Mammary epithelial cell (primary cell): ENCODE results near the gene UBE2F.

Source experiments
- EZH2 ChIP-seq: IDR thresholded peaks from 2 replicates; pipeline ENCODE4 v1.6.1; 2012; ENCODE audit warnings: low read length, inconsistent platforms, borderline replicate concordance
- TF ChIP-seq, protein P1 (sequence below), 2 donors: IDR thresholded peaks in 1 of 2; conservative IDR thresholded peaks in 1 of 2; 2 replicates each; pipeline ENCODE4 v1.5.1; 2011 to 2012; ENCODE audit warnings: inconsistent platforms in 2 of 2, low read length in 2 of 2, mild to moderate bottlenecking in 2 of 2, control low read depth in 1 of 2, low read depth in 1 of 2; ENCODE audit not compliant: insufficient read depth in 1 of 2; ENCODE audit errors: extremely low read depth in 1 of 2

DNA sequence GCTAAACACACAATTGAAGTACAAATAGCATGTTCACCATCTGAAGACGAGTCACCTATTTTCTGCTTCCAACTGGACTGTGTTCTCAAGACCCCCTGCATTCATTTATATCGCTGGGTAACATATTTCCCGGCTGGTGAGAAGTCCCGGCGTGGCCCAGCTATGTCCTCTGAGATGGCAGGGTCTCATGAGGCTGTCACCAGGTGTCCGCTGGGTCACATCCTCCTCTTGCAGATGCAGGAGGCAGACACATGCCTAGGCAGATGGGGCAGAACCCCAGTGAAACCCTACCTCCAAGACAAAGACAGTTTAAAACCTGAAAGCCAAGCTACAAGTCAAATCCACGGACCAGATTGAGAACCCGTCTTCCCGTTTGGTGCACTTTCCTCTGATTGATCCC is 36.8 kb upstream of the UBE2F start:
- TF ChIP-seq, protein P1, sequence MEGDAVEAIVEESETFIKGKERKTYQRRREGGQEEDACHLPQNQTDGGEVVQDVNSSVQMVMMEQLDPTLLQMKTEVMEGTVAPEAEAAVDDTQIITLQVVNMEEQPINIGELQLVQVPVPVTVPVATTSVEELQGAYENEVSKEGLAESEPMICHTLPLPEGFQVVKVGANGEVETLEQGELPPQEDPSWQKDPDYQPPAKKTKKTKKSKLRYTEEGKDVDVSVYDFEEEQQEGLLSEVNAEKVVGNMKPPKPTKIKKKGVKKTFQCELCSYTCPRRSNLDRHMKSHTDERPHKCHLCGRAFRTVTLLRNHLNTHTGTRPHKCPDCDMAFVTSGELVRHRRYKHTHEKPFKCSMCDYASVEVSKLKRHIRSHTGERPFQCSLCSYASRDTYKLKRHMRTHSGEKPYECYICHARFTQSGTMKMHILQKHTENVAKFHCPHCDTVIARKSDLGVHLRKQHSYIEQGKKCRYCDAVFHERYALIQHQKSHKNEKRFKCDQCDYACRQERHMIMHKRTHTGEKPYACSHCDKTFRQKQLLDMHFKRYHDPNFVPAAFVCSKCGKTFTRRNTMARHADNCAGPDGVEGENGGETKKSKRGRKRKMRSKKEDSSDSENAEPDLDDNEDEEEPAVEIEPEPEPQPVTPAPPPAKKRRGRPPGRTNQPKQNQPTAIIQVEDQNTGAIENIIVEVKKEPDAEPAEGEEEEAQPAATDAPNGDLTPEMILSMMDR (conservative IDR thresholded peaks at IDR 0.05 in 1 of 2, IDR thresholded peaks at IDR 0.05 in 1 of 2; ENCODE audit: extremely low read depth in 1 of 2, insufficient read depth in 1 of 2, low read depth in 1 of 2, low read length in 2 of 2) = no peak
- no peak for TF ChIP-seq EZH2
